GM18507 (cell line): ENCODE results near the gene SIRT4.

Experiments used
- DNase-seq: peaks from one replicate; pipeline ENCODE4 v3.0.0; 2011; ENCODE audit warnings: low read depth; ENCODE audit not compliant: insufficient read length; ENCODE audit errors: extremely low spot score
- FAIRE-seq: peaks from 2 replicates; lab custom pipeline; 2011; peaks lifted over from hg19 to GRCh38; lab: Jason Lieb, UNC

Gene SIRT4

DNA sequence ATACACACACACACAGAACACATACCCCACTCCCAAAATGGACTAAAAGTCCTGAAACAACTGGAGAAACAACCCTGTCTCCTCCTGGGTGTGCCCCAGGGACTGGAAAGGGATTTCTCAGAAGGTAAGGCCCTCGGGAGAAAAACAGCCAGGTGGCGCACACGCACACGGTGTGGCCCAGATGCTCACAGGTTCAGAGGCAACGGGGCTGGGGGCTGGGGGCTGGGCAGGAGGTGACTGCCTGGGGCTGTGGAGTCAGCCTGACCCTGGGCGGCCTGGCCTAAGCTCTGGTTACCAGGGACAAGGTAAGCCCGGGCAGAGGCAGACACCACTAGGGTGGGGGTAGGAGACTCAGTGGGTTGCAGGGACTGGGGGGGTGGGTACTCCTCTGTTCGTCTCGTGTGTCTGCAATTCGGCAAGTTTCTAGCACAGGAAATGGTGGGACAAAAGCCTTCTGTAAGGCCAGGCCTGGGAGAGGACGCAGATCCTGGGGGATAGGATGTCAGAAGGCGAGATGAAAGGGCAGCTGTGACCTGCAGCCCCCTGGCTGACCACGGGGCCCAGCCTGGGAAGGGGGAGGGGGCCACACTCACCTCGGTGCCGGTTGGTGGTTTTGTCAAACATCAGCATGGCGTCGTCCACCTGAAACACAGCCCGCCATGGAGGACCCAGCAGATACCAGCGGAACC, 56.4 kb downstream of the SIRT4 start:
- DNase-seq (no peak), FAIRE-seq (no peak)

DNA sequence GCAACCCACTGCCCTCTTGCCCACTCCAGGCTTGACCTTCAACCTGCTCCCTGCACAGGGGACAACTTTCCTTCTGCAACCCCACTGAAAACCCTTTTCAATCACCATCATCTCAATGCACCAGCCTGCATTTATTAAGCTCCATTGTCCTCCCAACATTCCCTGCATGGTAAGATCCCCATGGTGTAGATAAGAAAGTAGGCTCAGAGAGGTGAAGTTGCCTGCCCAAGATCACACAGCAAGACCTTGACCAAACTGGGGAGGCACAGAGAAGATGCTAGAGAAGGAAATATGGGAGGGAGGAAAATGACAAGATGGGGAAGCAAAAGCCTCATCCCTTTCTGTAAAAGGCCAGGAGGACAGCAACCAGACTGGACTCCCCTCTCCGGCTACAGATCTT, 57.0 kb downstream of the SIRT4 start:
- DNase-seq (no peak), FAIRE-seq (no peak)

DNA sequence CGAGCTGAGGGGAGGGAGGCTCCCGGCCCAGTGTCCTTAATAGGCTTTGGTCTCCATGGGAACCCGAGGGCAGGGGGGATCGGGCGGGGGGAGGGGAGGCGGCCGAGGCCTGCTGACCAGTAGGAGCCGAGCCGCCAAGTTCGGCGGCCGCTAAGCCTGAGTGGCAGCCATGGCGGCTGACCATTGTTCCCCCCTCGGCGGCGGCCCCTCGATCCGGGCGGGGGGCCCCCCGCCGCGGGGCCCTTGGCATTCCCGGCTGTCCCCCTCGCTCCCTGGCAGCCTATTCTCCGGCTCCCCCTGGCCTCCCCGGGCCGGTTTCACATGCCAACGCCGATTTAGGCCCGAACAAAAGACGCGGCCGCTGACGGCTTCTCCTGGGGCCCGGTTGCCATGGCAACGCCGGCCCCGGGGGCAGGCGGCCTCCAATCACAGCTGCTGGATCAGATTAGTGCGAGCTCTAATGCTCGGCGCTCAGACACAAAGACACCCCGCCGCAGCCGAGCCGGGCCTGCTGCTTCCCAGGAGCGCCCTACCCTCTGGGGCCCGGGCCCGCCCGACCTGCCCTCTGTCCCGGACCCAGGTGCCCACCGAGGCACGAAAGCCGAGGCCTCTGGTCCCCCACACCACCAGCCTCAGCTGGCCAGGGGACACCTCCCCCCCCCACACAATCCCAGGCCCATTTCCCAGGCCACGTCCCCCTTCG, 59.5 kb downstream of the SIRT4 start:
- DNase-seq: no peak
- FAIRE-seq: no peak
